Measurements from ENCODE around the gene C3orf85.
"Not testable (repeated sequence)": the region's sequence is repeated elsewhere in the genome, so short reads cannot be mapped to it uniquely, and the experiment has no call there.

Gene C3orf85, protein sequence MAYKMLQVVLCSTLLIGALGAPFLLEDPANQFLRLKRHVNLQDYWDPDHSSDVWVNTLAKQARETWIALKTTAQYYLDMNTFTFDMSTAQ

DNA sequence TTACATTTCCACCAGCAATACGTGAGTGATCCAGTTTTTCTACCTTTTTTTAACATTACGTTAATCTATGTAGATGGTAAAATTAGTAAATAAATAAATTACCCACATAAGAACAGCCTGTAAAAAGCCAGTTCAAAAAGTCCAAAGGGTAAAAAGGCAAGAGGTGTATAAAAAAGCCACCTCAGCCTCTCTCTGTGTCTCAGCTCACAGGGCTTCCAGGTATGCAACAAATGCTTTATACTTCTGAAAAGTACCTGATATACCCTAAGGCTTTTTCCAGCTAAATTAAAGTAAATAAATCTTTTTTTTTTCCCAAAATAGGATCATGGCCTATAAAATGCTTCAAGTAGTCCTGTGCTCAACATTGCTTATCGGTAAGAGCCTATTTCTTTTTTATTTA lies at the start of gene C3orf85:
Gene C3orf85, plus strand, starts transcription at position 197 of the 400 bp plus-strand sequence. Its CDS starts 129 bp downstream, at position 326.
- DNase-seq (ENCODE audit: low read depth in 2 of 2) = no peak

DNA sequence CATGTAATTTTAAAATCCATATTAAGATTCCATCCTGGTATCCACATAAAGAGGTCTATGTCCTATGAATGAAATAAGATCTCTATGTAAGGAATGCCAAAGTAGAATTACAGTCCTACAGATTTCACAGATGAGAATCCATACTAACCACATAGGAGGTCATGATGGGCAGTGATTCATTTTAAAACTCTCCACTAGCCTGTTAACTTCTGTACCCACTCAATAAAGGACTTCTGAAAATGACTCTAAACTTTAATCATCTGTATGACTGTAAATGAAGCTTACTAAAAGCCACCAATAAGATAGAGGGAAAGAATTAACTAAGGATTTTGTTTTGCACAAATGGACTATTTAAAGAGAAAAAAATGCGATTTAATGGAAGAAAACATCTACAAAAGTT lies 47.3 kb upstream of the C3orf85 start:
- no peak for DNase-seq (ENCODE audit: low read depth in 2 of 2)

GRCh38 chr3:109091846-109092245 lies 44.7 kb upstream of the C3orf85 start:
- DNase-seq (ENCODE audit: low read depth in 2 of 2) = no peak

DNA sequence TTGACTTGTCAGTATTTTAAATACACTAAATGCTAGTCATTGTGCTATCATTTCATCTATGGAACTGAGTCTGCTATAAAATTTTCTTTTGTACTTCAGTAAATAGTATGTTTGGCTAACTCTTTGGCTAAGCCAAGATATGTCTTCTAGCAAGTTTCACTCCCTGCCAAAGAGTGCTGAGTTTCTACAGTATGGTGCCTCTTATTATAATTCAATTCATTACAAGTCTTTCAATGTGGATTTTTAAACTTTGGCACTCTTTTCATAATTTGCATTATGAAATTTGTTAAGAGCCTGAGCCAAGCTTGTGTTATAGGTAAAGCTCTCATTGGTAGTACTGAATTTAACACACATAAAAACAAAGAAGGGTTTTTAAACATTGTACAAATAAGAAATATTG lies 43.0 kb upstream of the C3orf85 start:
- DNase-seq (ENCODE audit: low read depth in 2 of 2) = no peak

DNA sequence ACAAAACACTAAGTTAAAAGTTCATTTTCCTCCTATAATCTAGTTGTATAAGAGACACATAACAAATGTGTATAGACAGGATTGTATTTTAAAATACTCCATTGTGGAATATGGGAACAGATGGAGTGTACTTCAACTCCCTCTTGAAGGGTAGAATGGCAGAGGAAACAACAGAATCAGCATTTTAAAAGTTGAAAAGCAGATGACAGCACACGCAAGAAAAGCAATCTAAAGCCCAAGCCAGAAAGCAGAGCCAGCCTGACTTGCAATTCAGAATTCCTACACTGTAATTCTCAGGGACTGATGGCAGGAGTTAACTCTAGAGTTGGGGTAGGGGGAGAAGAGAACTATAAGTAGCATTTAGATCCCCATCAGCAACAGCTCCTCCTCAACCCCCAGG lies 41.4 kb upstream of the C3orf85 start:
- DNase-seq (ENCODE audit: low read depth in 2 of 2) = no peak

DNA sequence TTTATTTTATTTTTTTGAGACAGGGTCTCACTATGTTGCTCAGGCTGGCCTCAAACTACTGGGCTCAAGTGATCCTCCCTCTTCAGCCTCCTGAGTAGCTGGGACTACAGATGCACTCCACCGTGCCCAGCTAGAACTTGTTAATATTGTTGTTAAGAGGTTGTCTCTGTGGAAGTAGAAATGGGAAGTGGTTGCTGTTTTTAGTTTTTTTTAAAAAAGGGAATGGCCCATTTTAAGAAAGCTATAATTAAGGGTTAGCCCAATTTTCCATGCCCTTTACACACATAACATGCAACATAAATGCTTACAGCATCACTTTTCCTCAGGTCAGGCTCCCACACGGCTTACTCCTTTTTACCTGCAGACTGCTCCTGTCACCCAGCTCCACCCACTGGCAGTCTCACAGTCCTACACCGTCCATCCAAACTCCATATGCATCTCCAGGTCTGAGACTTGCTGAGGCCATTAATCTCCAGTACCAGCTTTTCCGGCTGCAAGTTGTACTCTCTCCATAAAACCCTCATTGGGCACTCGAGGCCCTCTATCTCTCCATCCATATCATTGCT lies 38.4 kb upstream of the C3orf85 start:
- no peak for DNase-seq (ENCODE audit: low read depth in 2 of 2)

DNA sequence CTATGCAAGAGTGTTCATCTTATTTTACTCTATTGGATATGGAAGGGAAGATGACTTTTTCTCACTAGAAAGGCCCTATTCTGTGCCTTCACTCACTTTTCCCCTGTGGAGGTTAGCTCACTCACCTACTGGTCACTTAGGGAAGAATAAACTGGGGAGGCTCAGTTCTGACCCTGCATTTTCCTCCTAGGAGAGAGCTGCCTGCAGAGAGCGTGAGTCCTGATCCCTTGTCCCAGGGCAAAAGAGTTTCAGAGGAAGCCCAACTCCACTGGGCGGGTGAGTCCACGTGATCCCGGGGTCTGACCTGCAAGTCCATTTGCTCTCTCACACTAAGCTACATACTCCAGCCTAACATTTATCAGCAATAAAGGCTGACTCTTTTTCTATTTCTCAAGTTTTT lies 26.9 kb upstream of the C3orf85 start:
- no peak for DNase-seq (ENCODE audit: low read depth in 2 of 2)

DNA sequence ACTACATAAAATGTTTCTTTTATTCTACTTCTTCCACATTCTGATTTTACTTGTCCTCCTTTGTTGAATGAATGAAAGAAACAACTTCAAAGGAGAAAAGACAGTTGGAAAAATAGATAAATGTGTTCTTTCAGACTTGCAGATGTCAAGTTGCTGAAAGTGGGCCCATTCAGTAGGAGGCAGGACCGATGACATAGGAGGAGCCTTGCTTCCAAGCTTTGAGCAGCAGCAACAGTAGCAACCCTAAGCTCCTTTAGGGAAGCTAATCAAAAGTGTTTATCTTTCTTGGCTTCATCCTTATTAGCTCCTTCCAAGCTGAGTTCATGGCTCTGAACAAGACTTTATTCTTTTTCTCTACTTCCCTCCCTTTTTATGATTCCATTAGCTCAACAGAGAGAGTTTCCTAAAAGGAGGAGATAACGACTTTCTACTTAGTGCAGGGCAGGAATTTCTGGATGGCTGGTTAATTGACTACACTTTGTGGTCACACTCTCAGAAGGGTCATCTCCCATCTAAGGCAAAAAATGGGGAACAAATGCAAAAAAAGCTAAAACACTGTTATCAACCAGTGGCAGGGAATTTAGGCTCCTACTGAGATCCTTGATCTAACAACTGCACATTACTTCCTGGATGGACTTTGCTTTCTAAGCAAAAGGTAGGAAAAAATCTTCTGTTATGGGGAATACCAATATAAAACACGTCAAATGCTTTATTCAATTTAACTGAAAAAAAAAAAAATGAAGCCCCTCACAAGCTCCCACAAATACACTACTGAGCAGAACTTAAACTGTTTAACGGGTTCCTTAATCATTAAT lies 23.4 kb upstream of the C3orf85 start:
- DNase-seq (ENCODE audit: low read depth in 2 of 2) = no peak

DNA sequence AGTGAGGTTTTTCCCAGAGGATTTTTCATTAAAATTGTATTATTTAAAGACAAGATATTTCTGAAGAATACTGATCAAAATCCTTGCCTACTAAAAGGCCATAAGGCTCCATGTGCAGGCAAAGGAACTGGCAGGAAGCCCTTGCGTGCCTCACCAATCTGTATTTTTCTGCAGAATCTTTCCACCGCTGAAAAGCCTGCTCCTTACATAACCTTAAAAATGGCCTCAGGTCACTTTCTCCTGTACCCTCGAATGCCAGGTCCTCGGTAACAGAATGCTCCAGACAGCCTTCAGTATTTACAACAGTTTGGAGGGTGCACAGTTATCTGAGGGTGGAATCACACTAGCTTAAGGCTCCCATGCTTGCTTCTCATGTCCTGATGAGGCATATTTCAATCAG lies 21.8 kb upstream of the C3orf85 start:
- DNase-seq (ENCODE audit: low read depth in 2 of 2) = no peak

DNA sequence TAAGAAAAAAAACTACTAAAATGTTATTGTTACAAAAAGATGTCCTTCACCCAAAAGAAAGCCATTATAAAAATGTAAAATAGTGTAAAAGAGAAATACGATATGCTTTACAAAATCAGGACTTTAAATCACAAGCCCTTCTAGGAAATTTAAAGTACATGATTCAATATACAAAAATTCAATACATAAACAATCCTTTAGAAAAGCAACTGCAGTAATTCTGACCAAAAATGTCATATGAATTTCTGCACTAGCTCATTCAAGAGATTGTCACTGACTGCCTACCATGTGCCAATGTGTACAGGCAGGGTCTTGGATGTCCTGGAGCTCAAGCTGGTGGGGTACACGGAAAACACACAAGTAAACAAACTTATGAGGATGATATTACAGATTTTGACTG lies 21.1 kb upstream of the C3orf85 start:
- DNase-seq (ENCODE audit: low read depth in 2 of 2) = no peak

DNA sequence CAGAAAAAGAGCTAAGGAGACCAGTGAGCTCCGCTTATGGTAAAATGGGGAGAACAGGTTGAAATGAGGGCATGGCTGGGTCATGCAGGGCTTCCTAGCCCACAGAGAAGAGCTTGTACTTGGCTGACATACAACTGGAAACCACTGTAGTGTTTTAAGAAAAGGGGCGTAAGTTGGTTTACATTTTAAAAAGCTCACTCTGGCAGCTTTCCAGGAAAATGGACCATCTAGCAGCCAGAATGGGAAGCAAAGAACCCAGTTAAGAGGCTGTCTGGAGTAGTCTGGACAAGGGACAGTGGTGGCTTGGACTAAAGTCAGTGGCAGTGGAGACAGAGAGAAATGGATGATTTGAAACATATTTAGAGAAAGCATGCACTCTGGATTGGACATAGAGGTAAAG lies 20.5 kb upstream of the C3orf85 start:
- DNase-seq (ENCODE audit: low read depth in 2 of 2) = no peak

DNA sequence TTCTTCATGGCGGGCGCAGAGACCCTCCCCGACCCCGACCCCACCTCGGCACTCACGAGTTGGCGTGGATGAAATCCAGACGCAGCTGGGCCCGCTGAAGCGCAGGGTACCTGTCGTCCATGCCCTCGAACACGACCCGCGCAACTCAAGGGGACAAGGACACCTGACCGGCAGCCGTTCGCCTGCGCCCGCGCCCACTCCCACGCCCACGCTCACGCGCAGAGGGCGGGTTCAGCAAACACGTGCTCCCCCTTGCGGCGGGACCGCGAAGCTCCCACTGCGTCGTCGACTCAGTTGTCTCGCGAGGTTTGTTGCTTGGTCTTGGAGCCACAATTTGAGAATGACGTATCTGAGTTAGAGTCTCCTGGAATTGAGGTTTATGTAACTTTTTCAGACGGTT lies 18.6 kb upstream of the C3orf85 start, which contains the start of gene MORC1:
Gene MORC1, minus strand, starts transcription at position 196 of the 400 bp plus-strand sequence. Its CDS starts 75 bp downstream, at position 121.
- no peak for DNase-seq (ENCODE audit: low read depth in 2 of 2)

DNA sequence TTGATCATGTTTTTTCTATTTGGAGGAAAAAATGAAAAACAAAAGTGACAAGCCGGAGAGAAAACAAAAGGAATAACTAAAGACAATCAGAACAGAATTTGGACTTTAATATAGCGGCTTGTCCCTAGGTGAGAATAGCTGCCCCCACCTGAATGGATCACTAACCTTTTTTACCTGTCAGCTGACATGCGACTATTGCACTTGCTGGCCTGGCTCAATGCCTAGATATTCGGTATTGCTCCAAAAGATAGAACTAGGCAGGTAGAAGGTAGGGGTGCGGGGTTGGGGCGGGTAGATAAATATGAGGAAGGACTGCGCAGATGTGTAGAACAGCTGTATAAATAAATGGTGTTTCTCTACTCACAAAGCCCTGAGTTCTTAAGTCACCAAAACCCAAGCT lies 17.9 kb upstream of the C3orf85 start:
- no peak for DNase-seq (ENCODE audit: low read depth in 2 of 2)

- DNase-seq (ENCODE audit: low read depth in 2 of 2) = no peak
Observed at GRCh38 chr3:109122690-109123089, 13.8 kb upstream of the C3orf85 start.

DNA sequence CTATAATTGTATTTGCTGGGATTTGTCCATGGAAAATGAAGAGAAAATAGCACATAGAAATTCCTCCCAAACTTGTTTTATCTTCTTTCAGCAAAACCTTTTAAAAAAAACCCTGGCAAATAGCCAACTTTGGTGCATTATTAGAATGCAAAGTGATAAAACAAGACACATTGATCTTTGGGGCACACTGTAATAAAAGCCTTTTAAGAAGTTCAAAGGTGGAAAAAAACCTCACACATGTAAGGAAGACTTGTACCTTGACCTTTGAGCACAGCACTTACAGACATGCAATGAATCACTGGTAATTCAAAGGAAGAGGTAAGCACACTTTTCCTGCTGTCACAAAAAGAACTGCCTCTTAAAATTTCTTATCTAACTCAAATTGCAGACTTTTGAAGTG lies 10.6 kb upstream of the C3orf85 start:
- DNase-seq (ENCODE audit: low read depth in 2 of 2) = no peak

- no peak for DNase-seq (ENCODE audit: low read depth in 2 of 2)
Observed at GRCh38 chr3:109127553-109127952, 9.0 kb upstream of the C3orf85 start.

GRCh38 chr3:109131276-109131675 lies 5.2 kb upstream of the C3orf85 start:
- no peak for DNase-seq (ENCODE audit: low read depth in 2 of 2)

DNA sequence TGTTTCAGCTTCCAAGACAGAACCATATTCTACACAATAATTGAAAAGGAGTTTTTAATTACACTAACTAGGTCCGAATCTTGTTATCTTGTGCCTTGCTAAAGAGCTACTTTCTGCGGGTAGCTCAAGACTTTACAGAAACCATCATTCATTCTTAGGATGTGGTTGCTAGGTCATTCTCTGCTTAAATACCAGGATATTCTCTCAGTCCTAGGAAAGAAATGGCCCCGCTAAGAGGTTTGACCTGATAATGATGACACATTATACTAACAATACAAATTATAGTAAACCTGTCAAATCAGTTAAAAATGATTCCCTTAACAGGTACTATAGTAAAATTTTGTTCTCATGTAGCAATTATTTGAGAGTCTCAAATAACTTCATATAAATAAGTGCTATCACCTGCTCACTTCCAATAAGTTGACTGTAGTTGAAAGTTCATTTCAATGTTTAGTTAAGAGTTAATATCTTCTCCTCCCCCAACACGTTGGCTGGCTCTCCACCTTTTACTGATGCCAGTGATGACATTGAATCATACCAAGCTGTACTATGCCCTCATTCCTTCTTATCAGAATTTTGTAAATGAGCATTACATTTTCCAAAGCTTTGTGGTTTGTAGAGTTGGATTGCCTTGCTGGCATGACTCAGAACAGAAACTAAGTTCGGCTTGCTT lies 3.6 kb upstream of the C3orf85 start:
- no peak for DNase-seq (ENCODE audit: low read depth in 2 of 2)

- not testable (repeated sequence) for DNase-seq (ENCODE audit: low read depth in 2 of 2)
Observed at GRCh38 chr3:109133474-109133816, 3.1 kb upstream of the C3orf85 start.

DNA sequence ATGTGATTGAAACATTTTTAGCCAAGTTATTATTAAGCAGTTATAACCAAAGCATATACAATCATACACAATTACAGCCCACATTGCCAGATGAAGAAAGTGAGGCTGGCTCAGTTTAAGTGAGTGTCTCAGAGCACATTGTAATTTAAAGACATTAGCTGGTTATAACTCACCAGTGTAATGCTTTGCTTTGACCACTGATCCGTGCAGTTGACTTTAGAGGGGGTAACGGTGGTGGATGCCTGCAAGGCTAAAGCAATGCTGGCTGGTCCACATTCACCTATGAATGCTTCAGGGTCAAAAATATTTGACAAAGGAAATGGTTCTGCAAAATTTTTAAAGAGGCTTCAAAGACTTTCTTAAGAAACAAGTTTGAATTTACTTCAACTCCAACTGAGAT lies 1.2 kb downstream of the C3orf85 start:
- no peak for DNase-seq (ENCODE audit: low read depth in 2 of 2)

DNA sequence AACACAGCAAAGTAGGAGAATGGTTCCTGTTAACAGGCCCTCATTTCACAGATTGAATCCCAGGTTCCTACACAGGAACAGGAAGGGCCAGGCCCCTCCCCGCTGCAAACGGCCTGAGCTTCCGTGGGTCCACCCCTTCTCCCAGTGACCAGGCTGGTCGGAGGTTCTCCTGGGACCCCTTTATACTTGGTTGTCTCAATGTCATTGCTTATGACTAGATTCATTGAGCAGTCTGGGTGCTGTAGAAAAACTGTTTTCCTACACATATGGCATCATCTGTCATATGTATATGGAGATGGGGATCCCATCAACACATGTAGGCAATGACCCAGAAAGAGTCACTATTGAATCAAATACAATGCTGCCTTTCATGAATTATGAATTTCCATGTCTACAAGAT lies 3.8 kb downstream of the C3orf85 start:
- no peak for DNase-seq (ENCODE audit: low read depth in 2 of 2)

- no peak for DNase-seq (ENCODE audit: low read depth in 2 of 2)
Observed at GRCh38 chr3:109143646-109144045, 7.1 kb downstream of the C3orf85 start.

DNA sequence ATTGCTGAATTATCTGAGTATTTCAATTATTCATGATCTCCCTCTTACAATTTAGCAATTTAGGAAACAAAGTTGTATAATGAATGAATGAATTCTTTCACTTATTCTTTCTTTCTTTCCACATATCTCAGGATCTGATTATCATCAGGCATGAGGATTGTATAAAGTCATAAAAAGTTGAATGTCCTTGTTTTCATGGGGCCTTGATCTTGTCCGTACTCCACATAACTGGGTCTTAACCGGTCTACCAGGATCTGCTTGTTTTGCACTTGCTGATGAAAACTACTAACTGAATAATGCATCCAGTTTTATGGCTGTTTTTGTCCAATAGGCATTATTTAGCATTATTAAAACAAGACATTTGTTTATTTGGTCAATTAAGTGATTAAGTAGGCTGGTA lies 12.6 kb downstream of the C3orf85 start:
- no peak for DNase-seq (ENCODE audit: low read depth in 2 of 2)
